Inflammatory macrophage treated with lipopolysaccharide for 4 hours (primary cell): ENCODE results near the gene SLC22A15.
A peak's percentile ranks its signal among the peaks of the same experiment; 100 is the strongest.
"Not testable (repeated sequence)": the region's sequence is repeated elsewhere in the genome, so short reads cannot be mapped to it uniquely, and the experiment has no call there.

Experiments
- DNase-seq: peaks from one replicate; pipeline ENCODE4 v3.0.0-alpha.2; 2020

SLC22A15 gene

GRCh38 chr1:115976062-115976920 lies at the start of gene SLC22A15:
Gene SLC22A15 (plus strand): TSS chr1:115976513. CDS start chr1:115976628, 115 bp downstream.
- DNase-seq: peak; percentile 88

GRCh38 chr1:115927971-115928370 lies 48.3 kb upstream of the SLC22A15 start:
- DNase-seq: no peak

- no peak for DNase-seq
These were observed 46.4 kb upstream of the SLC22A15 start for GRCh38 chr1:115929881-115930280.

GRCh38 chr1:115933625-115934024 lies 42.7 kb upstream of the SLC22A15 start:
- DNase-seq: no peak

- DNase-seq: no peak
These were observed 36.9 kb upstream of the SLC22A15 start for GRCh38 chr1:115939455-115939854.

- no peak for DNase-seq
These were observed 30.2 kb upstream of the SLC22A15 start for GRCh38 chr1:115946116-115946515.

GRCh38 chr1:115949156-115949555 lies 27.2 kb upstream of the SLC22A15 start:
- DNase-seq: no peak

- peak; percentile 37 for DNase-seq
These were observed 24.8 kb upstream of the SLC22A15 start for GRCh38 chr1:115951560-115951959.

- no peak for DNase-seq
These were observed 23.8 kb upstream of the SLC22A15 start for GRCh38 chr1:115952547-115952946.

- DNase-seq: no peak
These were observed 23.1 kb upstream of the SLC22A15 start for GRCh38 chr1:115953180-115953579.

- no peak for DNase-seq
These were observed 21.6 kb upstream of the SLC22A15 start for GRCh38 chr1:115954684-115955083.

GRCh38 chr1:115955228-115955627 lies 21.1 kb upstream of the SLC22A15 start:
- no peak for DNase-seq

GRCh38 chr1:115958866-115959265 lies 17.4 kb upstream of the SLC22A15 start:
- DNase-seq: no peak

GRCh38 chr1:115969509-115969908 lies 6.8 kb upstream of the SLC22A15 start:
- DNase-seq: no peak

GRCh38 chr1:115971778-115972177 lies 4.5 kb upstream of the SLC22A15 start:
- not testable (repeated sequence) for DNase-seq

GRCh38 chr1:115973154-115973553 lies 3.2 kb upstream of the SLC22A15 start:
- no peak for DNase-seq

- no peak for DNase-seq
These were observed 698 bp upstream of the SLC22A15 start for GRCh38 chr1:115975569-115976061.

GRCh38 chr1:115976921-115977498 lies 697 bp downstream of the SLC22A15 start:
- no peak for DNase-seq

GRCh38 chr1:115977499-115978258 lies 1.4 kb downstream of the SLC22A15 start:
- peak; percentile 90 for DNase-seq

GRCh38 chr1:115978292-115978941 lies 2.1 kb downstream of the SLC22A15 start:
- DNase-seq: peak; percentile 78

GRCh38 chr1:115980156-115980555 lies 3.8 kb downstream of the SLC22A15 start:
- DNase-seq: no peak
